GM18520 (cell line): ENCODE data around the gene EXOSC9.

Experiments
- ATAC-seq: cut with Tn5 transposase; IDR thresholded peaks from one replicate; pipeline ENCODE4 v1.9.1; 2021; ENCODE audit not compliant: unreplicated experiment

The EXOSC9 gene

GRCh38 chr4:121788896-121789295 is 12.2 kb upstream of the EXOSC9 start:
- ATAC-seq, result peak; percentile 77

GRCh38 chr4:121789455-121789854 is 11.7 kb upstream of the EXOSC9 start:
- no peak for ATAC-seq

- no peak for ATAC-seq
Measured at GRCh38 chr4:121789960-121790829, 10.9 kb upstream of the EXOSC9 start.

GRCh38 chr4:121790976-121791375 is 10.1 kb upstream of the EXOSC9 start:
- ATAC-seq, result no peak

- ATAC-seq, result no peak
Measured at GRCh38 chr4:121791481-121791880, 9.6 kb upstream of the EXOSC9 start.

- ATAC-seq, result no peak
Measured at GRCh38 chr4:121792966-121793365, 8.2 kb upstream of the EXOSC9 start.

GRCh38 chr4:121794505-121795188 is 6.5 kb upstream of the EXOSC9 start:
- no peak for ATAC-seq

GRCh38 chr4:121796283-121796682 is 4.8 kb upstream of the EXOSC9 start:
- ATAC-seq, result no peak

- no peak for ATAC-seq
Measured at GRCh38 chr4:121799208-121799823, 1.8 kb upstream of the EXOSC9 start.

GRCh38 chr4:121799867-121800501 is 1.1 kb upstream of the EXOSC9 start:
- no peak for ATAC-seq

- peak; percentile 10 for ATAC-seq
Measured at GRCh38 chr4:121800638-121800960, 524 bp upstream of the EXOSC9 start.

GRCh38 chr4:121801715-121802075 is 572 bp downstream of the EXOSC9 start:
- no peak for ATAC-seq

GRCh38 chr4:121806411-121806810 is 5.3 kb downstream of the EXOSC9 start:
- ATAC-seq, result no peak

- ATAC-seq, result no peak
Measured at GRCh38 chr4:121811122-121811521, 10.0 kb downstream of the EXOSC9 start.

GRCh38 chr4:121814756-121815155 is 13.6 kb downstream of the EXOSC9 start:
- no peak for ATAC-seq

GRCh38 chr4:121817006-121817405 is 15.9 kb downstream of the EXOSC9 start:
- ATAC-seq, result no peak

GRCh38 chr4:121817701-121818100 is 16.6 kb downstream of the EXOSC9 start:
- no peak for ATAC-seq

- no peak for ATAC-seq
Measured at GRCh38 chr4:121818215-121818614, 17.1 kb downstream of the EXOSC9 start.

GRCh38 chr4:121819216-121819965 is 18.3 kb downstream of the EXOSC9 start:
- no peak for ATAC-seq

GRCh38 chr4:121822047-121822446 is 20.9 kb downstream of the EXOSC9 start:
- ATAC-seq, result no peak
